Fibroblast of pulmonary artery (primary cell): ENCODE data around the gene DAO.
"Not testable (repeated sequence)": the region's sequence is repeated elsewhere in the genome, so short reads cannot be mapped to it uniquely, and the experiment has no call there.

Experiments used
- DNase-seq: peaks from one replicate; pipeline ENCODE4 v3.0.0-alpha.2; 2010; ENCODE audit warnings: low read depth
- H3K4me3 ChIP-seq: replicated peaks from 2 replicates; pipeline ENCODE4 v1.5.1; 2011; ENCODE audit warnings: low read depth, mild to moderate bottlenecking, control low read depth, low read length, moderate library complexity
- CTCF ChIP-seq: IDR thresholded peaks from 2 replicates; pipeline ENCODE4 v1.5.1; 2011; ENCODE audit warnings: mild to moderate bottlenecking, control low read depth, low read length, inconsistent platforms; ENCODE audit errors: missing control alignments

DAO gene

GRCh38 chr12:108840605-108841332, 39.1 kb upstream of the DAO start:
- H3K4me3 ChIP-seq, result no peak overlapping the region
- TF ChIP-seq CTCF, result no peak
- no peak for DNase-seq

- not testable (repeated sequence) for H3K4me3 ChIP-seq, DNase-seq
These were observed 38.1 kb upstream of the DAO start for GRCh38 chr12:108841825-108842224.

DNA sequence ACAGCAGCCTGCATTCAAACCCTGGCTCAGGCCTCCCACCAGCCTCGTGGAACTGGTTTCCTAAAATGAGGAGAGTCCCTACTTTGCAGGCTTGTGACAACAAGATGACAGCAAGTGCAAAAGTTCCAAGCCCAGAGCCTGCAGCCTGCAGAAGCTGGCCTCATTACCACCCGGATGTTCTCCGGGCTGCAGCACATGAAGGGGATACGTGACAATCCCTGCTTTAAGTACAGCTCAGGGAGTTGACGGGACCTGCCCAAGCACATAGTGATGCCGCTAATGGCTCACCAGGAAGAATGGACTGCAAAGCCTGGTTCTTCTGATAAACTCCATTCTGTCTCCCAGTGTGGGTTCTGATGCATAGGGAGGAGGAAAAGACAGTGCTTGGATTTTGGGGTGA, 37.5 kb upstream of the DAO start:
- no peak for TF ChIP-seq CTCF

GRCh38 chr12:108843187-108843586, 36.7 kb upstream of the DAO start:
- TF ChIP-seq CTCF, result no peak

More for the DNA sequence above, 37.5 kb upstream of the DAO start:
- no peak for DNase-seq
- H3K4me3 ChIP-seq, result no peak overlapping the region

DNA sequence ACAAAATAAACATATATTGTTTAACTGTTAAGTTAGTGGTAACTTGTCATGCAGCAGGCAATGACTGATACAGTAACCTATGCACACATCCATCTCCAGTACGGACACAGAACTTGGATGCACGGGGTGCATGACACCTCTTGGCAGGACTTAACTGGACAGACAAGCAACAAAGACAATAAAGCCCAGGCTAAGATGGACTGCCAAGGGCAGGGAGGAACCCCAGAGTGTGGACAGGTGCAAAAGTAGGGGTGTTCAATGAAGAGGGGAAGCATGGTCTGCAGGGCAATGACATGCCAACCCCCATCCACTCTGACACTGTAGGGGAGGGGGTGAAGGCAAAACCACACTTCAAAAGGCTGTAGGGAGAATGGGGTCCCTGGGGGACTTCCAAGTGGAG, 34.2 kb upstream of the DAO start:
- H3K4me3 ChIP-seq, result no peak overlapping the region
- TF ChIP-seq CTCF, result no peak
- DNase-seq, result no peak

More at GRCh38 chr12:108843187-108843586, 36.7 kb upstream of the DAO start:
- no peak for DNase-seq
- no peak overlapping the region for H3K4me3 ChIP-seq

DNA sequence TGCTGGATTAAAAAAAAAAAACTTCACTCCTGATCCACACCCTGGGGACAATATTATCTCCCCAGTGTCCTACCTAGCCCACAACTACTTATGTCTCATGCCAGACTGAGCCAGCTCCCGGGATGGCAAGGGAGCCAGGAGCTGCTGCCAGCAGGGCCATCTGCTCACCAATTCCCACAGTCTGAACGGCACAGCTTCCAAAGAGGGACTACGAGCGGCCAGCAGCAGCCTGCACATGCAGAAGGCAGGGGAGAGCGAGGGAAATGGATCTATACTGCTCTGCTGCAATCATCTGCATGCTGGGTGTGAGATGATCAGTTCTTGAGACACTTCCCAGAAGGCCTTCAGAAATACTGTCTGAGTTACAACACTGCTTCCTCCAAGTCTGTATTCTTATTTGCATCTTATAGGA, 33.6 kb upstream of the DAO start:
- no peak overlapping the region for H3K4me3 ChIP-seq
- TF ChIP-seq CTCF, result no peak
- no peak for DNase-seq

DNA sequence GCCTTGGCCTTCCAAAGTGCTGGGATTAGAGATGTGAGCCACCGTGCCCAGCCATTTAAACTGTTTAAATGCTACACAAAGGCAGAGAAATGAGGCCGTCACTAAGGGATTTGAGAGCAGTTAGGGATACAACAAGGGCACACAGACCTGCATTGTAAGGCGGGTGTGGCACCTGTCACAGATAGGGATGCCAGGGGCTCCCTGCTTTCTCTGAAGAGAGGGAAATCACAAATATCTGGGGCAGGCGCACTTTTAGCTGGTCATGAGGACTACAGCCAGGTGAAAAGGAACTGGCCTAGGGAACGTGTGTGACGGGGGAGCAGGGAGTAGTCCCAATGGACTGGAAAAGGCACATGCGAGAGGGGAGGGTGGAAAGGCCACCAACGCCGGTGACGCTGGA, 32.2 kb upstream of the DAO start:
- no peak for DNase-seq
- TF ChIP-seq CTCF, result no peak
- no peak overlapping the region for H3K4me3 ChIP-seq
